Brain microvascular endothelial cell (primary cell): ENCODE data around the gene ST3GAL3.

Experiments used
- DNase-seq: peaks from one replicate; pipeline ENCODE4 v3.0.0-alpha.2; 2020
- H3K27ac ChIP-seq: fragments of 250-450 bp; sonication (Bioruptor Pico); 2 replicates; pipeline ENCODE4 v1.5.1; 2020; ENCODE audit warnings: mild to moderate bottlenecking, moderate library complexity
- H3K27me3 ChIP-seq: fragments of 250-450 bp; sonication (Bioruptor Pico); replicated peaks from 2 replicates; pipeline ENCODE4 v1.5.1; 2020; ENCODE audit warnings: mild to moderate bottlenecking
- H3K36me3 ChIP-seq: fragments of 250-450 bp; sonication (Bioruptor Pico); replicated peaks from 2 replicates; pipeline ENCODE4 v1.5.1; 2020; ENCODE audit warnings: mild to moderate bottlenecking
- H3K4me3 ChIP-seq: 2 replicates; pipeline ENCODE4 v1.5.1; 2011; ENCODE audit warnings: low read depth, mild to moderate bottlenecking, control low read depth, low read length, moderate library complexity
- in situ Hi-C: cut with HindIII; loops from 2 replicates; pipeline ENCODE4 v1.10.0; 2017; ENCODE audit warnings: low sequenced_read_pairs, low pct_ligation_motif_present
- TF ChIP-seq, protein P1 (sequence below): IDR thresholded peaks from 2 replicates; pipeline ENCODE4 v1.5.1; 2011; ENCODE audit warnings: low read depth, mild to moderate bottlenecking, moderate library complexity, low read length, control low read depth, inconsistent platforms; ENCODE audit errors: missing control alignments

Gene ST3GAL3

DNA sequence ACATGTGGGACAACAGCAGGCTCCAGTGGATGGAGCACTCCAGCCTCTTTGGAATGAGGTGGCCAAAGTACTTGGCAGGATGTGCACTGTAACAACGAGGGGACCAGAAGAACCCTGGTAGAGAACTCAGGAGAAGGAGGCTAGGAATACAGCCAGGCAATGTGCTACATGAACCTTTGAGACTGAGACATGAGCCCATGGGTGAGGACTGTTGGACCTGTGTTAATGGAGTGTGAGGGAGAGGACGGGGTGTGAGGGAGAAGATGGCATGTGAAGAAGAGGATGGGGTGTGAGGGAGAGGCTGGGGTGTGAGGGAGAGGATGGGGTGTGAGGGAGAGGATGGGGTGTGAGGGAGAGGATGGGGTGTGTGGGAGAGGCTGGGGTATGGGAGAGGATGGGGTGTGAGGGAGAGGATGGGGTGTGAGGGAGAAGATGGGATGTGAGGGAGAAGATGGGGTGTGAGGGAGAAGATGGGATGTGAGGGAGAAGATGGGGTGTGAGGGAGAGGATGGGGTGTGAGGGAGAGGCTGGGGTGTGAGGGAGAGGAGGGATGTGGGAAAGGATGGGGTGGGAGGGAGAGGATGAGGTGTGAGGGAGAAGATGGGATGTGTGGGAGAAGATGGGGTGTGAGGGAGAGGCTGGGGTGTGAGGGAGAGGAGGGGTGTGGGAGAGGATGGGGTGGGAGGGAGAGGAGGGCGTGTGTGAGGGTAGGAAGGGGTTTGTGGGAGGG, 164.0 kb downstream of the ST3GAL3 start:
- Histone ChIP-seq H3K27ac (no peak overlapping the region), H3K27me3 (no peaks in the 10 kb centered on the region), H3K36me3 (no peaks in the 10 kb centered on the region), H3K4me3 (no peak overlapping the region)
- no peak for DNase-seq
- TF ChIP-seq, protein P1, sequence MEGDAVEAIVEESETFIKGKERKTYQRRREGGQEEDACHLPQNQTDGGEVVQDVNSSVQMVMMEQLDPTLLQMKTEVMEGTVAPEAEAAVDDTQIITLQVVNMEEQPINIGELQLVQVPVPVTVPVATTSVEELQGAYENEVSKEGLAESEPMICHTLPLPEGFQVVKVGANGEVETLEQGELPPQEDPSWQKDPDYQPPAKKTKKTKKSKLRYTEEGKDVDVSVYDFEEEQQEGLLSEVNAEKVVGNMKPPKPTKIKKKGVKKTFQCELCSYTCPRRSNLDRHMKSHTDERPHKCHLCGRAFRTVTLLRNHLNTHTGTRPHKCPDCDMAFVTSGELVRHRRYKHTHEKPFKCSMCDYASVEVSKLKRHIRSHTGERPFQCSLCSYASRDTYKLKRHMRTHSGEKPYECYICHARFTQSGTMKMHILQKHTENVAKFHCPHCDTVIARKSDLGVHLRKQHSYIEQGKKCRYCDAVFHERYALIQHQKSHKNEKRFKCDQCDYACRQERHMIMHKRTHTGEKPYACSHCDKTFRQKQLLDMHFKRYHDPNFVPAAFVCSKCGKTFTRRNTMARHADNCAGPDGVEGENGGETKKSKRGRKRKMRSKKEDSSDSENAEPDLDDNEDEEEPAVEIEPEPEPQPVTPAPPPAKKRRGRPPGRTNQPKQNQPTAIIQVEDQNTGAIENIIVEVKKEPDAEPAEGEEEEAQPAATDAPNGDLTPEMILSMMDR = no peak
- in situ Hi-C loops = no loop called here

DNA sequence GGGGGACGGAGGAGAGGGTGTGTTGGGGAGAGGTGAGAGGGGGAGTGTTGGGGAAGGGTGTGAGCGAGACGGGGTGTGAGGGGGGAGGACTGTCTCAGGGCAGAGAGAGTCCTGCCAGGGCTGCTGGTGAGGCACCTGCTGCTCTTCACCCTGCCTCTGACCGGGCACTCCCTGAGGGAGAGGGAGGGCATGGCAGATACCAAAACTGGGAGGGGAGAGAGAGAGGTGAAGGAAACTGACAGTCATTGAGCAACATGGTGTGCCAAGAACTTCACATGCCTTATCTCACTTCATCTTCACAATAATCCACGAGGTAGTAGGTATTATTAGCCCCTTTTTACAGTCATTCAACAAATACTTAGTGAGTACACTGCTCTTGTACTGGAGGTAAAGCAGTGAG, 164.9 kb downstream of the ST3GAL3 start:
- DNase-seq = no peak
- Histone ChIP-seq H3K27me3 (no peaks in the 10 kb centered on the region), H3K27ac (no peak overlapping the region), H3K4me3 (no peak overlapping the region), H3K36me3 (no peaks in the 10 kb centered on the region)
- in situ Hi-C loops = no loop called here
- TF ChIP-seq, protein P1 = no peak

DNA sequence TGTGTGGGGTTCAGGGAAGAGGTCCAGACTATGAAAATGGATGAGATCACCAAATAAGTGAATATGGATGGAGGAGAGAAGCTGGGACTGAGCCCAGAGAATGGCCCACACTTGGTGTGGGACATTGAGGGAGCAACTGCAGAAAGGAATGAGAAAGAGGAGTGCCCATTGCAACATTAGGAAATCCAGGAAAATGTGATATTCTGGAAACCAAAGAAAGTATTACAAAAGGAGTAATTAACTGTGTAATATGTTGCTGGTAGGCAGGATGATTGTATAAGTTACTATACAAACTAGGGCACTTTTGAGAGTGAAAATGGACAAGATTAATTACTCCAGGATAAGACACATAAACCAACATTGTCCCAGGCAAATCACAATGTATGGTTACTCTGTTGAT, 166.5 kb downstream of the ST3GAL3 start:
- no peaks in the 10 kb centered on the region for H3K36me3 ChIP-seq

DNA sequence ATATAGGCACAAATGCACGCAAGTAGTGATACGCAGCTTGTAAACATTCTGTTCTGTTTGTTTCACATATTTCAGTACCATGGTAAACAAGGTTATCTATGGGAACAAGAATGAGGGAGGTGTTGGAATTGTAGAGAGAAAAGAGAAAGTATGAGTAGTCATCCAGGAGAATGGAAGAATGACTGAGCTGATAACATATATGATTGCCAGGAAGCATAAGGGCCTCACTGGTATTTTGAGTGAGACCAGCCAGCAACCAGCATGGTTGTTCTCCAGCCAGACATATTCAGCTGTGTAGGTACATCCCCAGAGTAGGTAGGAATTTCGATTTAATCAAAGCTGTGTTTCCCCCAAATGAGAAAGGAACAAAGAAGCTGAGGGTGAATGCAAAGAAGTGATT, 167.4 kb downstream of the ST3GAL3 start:
- Histone ChIP-seq H3K36me3 (no peaks in the 10 kb centered on the region), H3K27ac (no peak overlapping the region), H3K27me3 (no peaks in the 10 kb centered on the region), H3K4me3 (no peak overlapping the region)
- in situ Hi-C loops = no loop called here
- no peak for DNase-seq
- TF ChIP-seq, protein P1 = no peak

More for the DNA sequence above, 166.5 kb downstream of the ST3GAL3 start:
- in situ Hi-C loops = no loop called here
- no peak for DNase-seq
- Histone ChIP-seq H3K27me3 (no peaks in the 10 kb centered on the region), H3K4me3 (no peak overlapping the region), H3K27ac (no peak overlapping the region)
- TF ChIP-seq, protein P1 = no peak

DNA sequence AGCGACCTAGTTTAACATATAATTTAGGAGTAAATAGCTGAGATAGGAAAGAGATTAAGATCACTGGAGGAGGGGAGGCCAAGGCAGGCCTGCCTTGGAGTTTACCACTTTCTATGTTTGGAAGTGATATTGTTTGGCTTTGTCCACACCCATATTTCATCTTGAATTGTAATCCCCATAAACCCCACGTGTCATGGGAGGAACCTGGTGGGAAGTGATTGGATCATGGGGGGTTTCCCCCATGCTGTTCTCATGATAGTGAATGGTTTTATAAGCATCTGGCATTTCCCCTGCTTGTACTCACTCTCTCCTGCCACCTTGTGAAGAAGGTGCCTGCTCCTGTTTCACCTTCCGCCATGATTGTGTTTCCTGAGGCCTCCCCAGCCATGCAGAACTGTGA, 168.0 kb downstream of the ST3GAL3 start:
- no peaks in the 10 kb centered on the region for H3K27me3 ChIP-seq
- in situ Hi-C loops = no loop called here

More for the DNA sequence above, 168.0 kb downstream of the ST3GAL3 start:
- TF ChIP-seq, protein P1 = no peak
- DNase-seq = no peak
- Histone ChIP-seq H3K36me3 (no peaks in the 10 kb centered on the region), H3K4me3 (no peak overlapping the region), H3K27ac (no peak overlapping the region)
